Prostate gland (tissue), 2 donors: ENCODE measurements around the gene SYNCRIP. TPM values are rescaled to one million over a fixed set of nuclear protein-coding genes. Genes with fewer than 3 reads are reported as not detected.

Experiments used
- DNase-seq: peaks from one replicate; pipeline ENCODE4 v3.0.0-alpha.2; 2019; ENCODE audit warnings: low spot score
- H3K27ac ChIP-seq, 2 donors: fragments of 200-600 bp; sonication (generic); 2 replicates each; pipeline ENCODE4 v1.5.1; 2017 to 2019
- H3K27me3 ChIP-seq: fragments of 200-600 bp; sonication (generic); replicated peaks from 2 replicates; pipeline ENCODE4 v1.5.1; 2019; ENCODE audit not compliant: insufficient read depth
- H3K36me3 ChIP-seq, 2 donors: fragments of 200-600 bp; sonication (generic); 1 replicate in 1 of 2; 2 replicates in 1 of 2; pipeline versions ENCODE4 v1.5.1 to v1.8.1; 2017 to 2019
- H3K4me1 ChIP-seq: fragments of 200-600 bp; sonication (generic); replicated peaks from 2 replicates; pipeline ENCODE4 v1.5.1; 2019
- H3K4me3 ChIP-seq, 2 donors: fragments of 200-600 bp; sonication (generic); 2 replicates each; pipeline ENCODE4 v1.5.1; 2017 to 2019
- H3K9me3 ChIP-seq: fragments of 200-600 bp; sonication (generic); 2 replicates; pipeline ENCODE4 v1.5.1; 2017
- POLR2A ChIP-seq: fragments of 450-650 bp; IDR thresholded peaks from one replicate; pipeline ENCODE4 v1.6.1; 2016; ENCODE audit warnings: antibody characterized with exemption, mild to moderate bottlenecking
- POLR2AphosphoS5 ChIP-seq: sonication (generic); formaldehyde crosslinking; IDR thresholded peaks from one replicate; pipeline ENCODE4 v1.6.1; 2017; ENCODE audit warnings: antibody characterized with exemption
- WGBS: methylation state at CpG from one replicate; pipeline ENCODE4 v1.1.5; 2018; 5-methylcytosine and 5-hydroxymethylcytosine counted together
- intact Hi-C: fragments of 100-400 bp; cut with DNase I; formaldehyde crosslinking; loops from one replicate; pipeline ENCODE4 v1.14.2; 2022
- total RNA-seq, 2 donors: library from RNA; depleted of rRNA; stranded (reverse); fragments of >200 nt; gene quantifications; one replicate each; pipeline ENCODE4 v1.1.0, GENCODE V29; 2016
- TF ChIP-seq, protein P1 (sequence below), 4 experiments: fragments of 200-600 bp in 2 of 4; fragments of 450-650 bp in 2 of 4; sonication (generic) in 2 of 4; IDR thresholded peaks; 1 replicate in 3 of 4; 2 replicates in 1 of 4; pipeline ENCODE4 v1.5.1; 2016 to 2019; ENCODE audit warnings: antibody characterized with exemption in 4 of 4, mild to moderate bottlenecking in 2 of 4, moderate library complexity in 2 of 4

The SYNCRIP gene
- total RNA-seq, 2 donors from 2014 or later = 46.1 to 49.7 TPM

DNA sequence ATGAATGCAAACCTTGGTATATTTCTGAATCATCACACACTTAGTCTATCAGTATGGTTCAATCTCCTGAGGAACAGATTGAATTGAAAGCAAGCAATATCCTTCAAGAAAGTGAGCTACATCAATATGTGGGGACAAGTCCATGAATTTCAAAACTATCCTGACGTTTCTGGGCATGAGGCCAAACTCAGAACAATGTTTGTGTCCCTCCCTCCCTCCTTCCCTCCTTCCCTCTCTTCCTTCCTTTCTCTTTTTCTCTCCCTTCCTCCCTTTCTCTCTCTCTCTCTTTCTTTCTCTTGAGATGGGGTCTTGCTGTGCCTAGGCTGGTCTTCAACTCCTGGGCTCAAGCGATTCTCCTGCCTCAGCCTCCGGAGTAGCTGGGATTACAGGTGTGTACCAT, 27.9 kb upstream of the SYNCRIP start:
- no peak for TF ChIP-seq POLR2AphosphoS5
- TF ChIP-seq, protein P1, sequence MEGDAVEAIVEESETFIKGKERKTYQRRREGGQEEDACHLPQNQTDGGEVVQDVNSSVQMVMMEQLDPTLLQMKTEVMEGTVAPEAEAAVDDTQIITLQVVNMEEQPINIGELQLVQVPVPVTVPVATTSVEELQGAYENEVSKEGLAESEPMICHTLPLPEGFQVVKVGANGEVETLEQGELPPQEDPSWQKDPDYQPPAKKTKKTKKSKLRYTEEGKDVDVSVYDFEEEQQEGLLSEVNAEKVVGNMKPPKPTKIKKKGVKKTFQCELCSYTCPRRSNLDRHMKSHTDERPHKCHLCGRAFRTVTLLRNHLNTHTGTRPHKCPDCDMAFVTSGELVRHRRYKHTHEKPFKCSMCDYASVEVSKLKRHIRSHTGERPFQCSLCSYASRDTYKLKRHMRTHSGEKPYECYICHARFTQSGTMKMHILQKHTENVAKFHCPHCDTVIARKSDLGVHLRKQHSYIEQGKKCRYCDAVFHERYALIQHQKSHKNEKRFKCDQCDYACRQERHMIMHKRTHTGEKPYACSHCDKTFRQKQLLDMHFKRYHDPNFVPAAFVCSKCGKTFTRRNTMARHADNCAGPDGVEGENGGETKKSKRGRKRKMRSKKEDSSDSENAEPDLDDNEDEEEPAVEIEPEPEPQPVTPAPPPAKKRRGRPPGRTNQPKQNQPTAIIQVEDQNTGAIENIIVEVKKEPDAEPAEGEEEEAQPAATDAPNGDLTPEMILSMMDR (IDR thresholded peaks at IDR 0.05) = no peak
- TF ChIP-seq POLR2A = no peak
- Histone ChIP-seq H3K4me3 (no peak overlapping the region), H3K27ac (no peak overlapping the region), H3K27me3 (no peaks in the 10 kb centered on the region), H3K9me3 (no peaks in the 10 kb centered on the region), H3K4me1 (no peaks in the 10 kb centered on the region), H3K36me3 (no peaks in the 10 kb centered on the region)
- 62% methylated on average over 3 of the region's 3 CpGs for WGBS
- DNase-seq = no peak
- intact Hi-C loops = loop anchor here (10.0 kb wide), 3 partner anchors 194 to 1914 kb away; partner anchors contain the start of genes NT5E and RARS2

DNA sequence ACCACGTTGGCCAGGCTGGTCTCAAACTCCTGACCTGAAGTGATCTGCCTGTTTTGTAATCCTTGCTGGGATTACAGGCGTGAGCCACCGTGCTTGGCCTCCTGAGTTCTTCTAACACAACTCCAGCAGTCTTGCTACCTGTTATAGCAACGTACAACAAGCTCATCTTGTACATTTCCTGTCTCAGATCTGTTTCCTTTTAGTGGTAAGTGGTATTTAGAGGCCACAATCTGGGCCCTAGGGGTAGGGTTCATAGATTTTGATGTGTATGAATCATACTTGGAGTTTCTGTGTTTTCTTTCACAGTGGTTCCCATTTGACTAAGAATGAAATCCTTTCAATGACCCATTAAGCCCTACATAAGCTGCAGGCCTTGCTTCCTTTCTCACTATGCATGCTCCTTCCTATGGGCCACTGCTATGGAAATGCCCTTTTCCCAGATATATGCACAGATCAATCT, 27.1 kb upstream of the SYNCRIP start:
- no peaks in the 10 kb centered on the region for H3K4me1 ChIP-seq
- no peak overlapping the region for H3K4me3 ChIP-seq
- no peaks in the 10 kb centered on the region for H3K9me3 ChIP-seq
- WGBS = 64% methylated on average over 4 of the region's 4 CpGs
- no peak for DNase-seq
- H3K27me3 ChIP-seq = no peaks in the 10 kb centered on the region
- TF ChIP-seq, protein P1 (IDR thresholded peaks at IDR 0.05) = no peak
- TF ChIP-seq POLR2A (no peak), POLR2AphosphoS5 (no peak)
- no peak overlapping the region for H3K27ac ChIP-seq
- intact Hi-C loops = loop anchor here (10.0 kb wide), 3 partner anchors 195 to 1915 kb away; partner anchors contain the start of genes NT5E and RARS2
- H3K36me3 ChIP-seq = no peaks in the 10 kb centered on the region

DNA sequence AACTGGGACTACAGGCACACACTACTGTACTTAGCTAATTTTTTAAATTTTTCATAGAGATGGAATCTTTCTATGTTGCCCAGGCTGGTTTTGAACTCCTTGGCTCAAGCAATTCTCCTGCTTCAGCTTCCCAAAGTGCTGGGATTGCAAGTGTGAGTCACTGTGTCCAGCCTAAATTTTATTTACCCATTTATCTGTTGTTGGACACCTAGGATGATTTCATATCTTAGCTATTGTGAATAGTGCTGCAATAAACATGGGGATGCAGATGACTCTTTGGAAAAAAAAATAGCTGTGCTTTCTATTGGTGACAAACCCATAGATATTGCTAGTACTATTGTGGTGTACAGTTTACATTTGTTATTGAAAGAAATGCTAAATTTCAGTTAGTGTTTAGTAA, 19.6 kb upstream of the SYNCRIP start:
- intact Hi-C loops = no loop called here
- Histone ChIP-seq H3K4me1 (no peaks in the 10 kb centered on the region), H3K27me3 (no peaks in the 10 kb centered on the region), H3K27ac (no peak overlapping the region), H3K36me3 (no peaks in the 10 kb centered on the region), H3K9me3 (no peaks in the 10 kb centered on the region), H3K4me3 (no peak overlapping the region)
- DNase-seq = no peak
- TF ChIP-seq POLR2AphosphoS5 = no peak
- no peak for TF ChIP-seq POLR2A
- TF ChIP-seq, protein P1 (IDR thresholded peaks at IDR 0.05) = no peak

DNA sequence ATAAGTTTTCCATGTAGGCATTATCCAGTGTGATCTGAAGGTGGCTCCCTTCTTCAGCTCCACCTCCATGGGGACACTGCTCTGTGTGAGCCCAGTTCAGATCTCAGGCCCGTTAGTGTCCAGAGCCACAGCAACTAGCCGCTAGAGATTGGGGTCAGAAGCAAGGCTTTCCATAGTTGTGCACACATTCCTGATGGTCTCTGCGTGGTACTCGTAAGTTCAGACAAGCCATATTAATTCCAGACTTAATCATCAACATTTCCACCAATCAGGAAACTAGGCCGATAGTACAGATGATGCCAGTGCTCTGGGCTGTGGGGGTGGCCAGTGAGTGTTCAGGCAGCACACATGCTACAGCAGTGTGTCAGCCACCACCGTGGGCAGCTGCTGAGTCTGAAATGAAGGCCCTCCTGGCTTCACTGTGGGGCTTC, 17.5 kb upstream of the SYNCRIP start:
- no peaks in the 10 kb centered on the region for H3K9me3 ChIP-seq
- no peak for DNase-seq
- H3K4me1 ChIP-seq = no peaks in the 10 kb centered on the region
- H3K36me3 ChIP-seq = no peaks in the 10 kb centered on the region
- H3K27ac ChIP-seq = no peak overlapping the region
- H3K4me3 ChIP-seq = no peak overlapping the region
- 85% methylated on average over 6 of the region's 6 CpGs for WGBS
- TF ChIP-seq POLR2A = no peak
- TF ChIP-seq, protein P1 (IDR thresholded peaks at IDR 0.05) = no peak
- TF ChIP-seq POLR2AphosphoS5 = no peak
- H3K27me3 ChIP-seq = no peaks in the 10 kb centered on the region
- intact Hi-C loops = no loop called here

DNA sequence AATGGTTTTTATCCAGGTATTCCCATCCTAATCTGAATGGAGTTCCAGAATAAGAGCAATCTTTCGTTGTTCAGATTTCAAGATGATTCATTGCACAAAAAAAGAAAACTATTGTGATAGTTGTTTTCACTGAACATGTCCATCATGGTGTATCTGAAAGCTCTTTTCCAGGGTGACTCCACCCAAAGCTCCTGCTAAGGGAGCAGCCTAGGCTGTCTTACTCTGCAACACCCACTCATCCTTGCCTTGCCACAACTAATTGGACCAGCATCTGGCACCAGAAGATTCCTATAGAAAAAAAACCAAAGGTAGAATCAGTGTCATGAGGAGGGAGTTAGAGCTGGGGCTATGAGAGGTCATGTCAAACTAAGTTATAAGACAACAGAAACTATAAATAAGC, 7.9 kb upstream of the SYNCRIP start:
- no peaks in the 10 kb centered on the region for H3K4me1 ChIP-seq
- WGBS = 95% methylated on average over 1 of the region's 1 CpG
- no peaks in the 10 kb centered on the region for H3K27me3 ChIP-seq
- intact Hi-C loops = no loop called here
- TF ChIP-seq POLR2A (no peak), POLR2AphosphoS5 (no peak)
- TF ChIP-seq, protein P1 (IDR thresholded peaks at IDR 0.05) = no peak
- H3K27ac ChIP-seq = no peak overlapping the region
- no peaks in the 10 kb centered on the region for H3K9me3 ChIP-seq
- no peak overlapping the region for H3K4me3 ChIP-seq
- H3K36me3 ChIP-seq = no peaks in the 10 kb centered on the region
- no peak for DNase-seq
